Measurements from ENCODE around the gene SRP68. TPM values are rescaled to one million over a fixed set of nuclear protein-coding genes. Genes with fewer than 3 reads are reported as not detected.

SRP68 gene
- total RNA-seq, 1 donor from 2014 or later = 31.7 TPM

- no peak overlapping the region for H3K4me3 Mint-ChIP-seq
- H3K27me3 Mint-ChIP-seq (ENCODE audit: insufficient read depth, low read depth) = peaks cover 5% of the 10 kb centered on the region
- no peak overlapping the region for H3K4me3 ChIP-seq
- no peaks in the 10 kb centered on the region for H3K36me3 Mint-ChIP-seq
- no peaks in the 10 kb centered on the region for H3K27me3 ChIP-seq
- H3K4me1 ChIP-seq = no peaks in the 10 kb centered on the region
- no peak overlapping the region for H3K4me2 ChIP-seq
- DNase-seq (ENCODE audit: low spot score) = no peak
- no peaks in the 10 kb centered on the region for H3F3A ChIP-seq (ENCODE audit: low read depth)
- peak overlapping the region; percentile 45 for H3K9ac ChIP-seq
- H3K79me2 ChIP-seq (ENCODE audit: low read depth) = no peaks in the 10 kb centered on the region
- H2AFZ ChIP-seq (replicated peaks) = no peak overlapping the region
- H3K9me3 Mint-ChIP-seq = no peaks in the 10 kb centered on the region
- peaks cover 9% of the 10 kb centered on the region for H3K4me1 Mint-ChIP-seq
- H3K36me3 ChIP-seq = no peaks in the 10 kb centered on the region
- TF ChIP-seq EZH2phosphoT487 (IDR thresholded peaks at IDR 0.05) = no peak
- no peak for TF ChIP-seq EZH2 (IDR thresholded peaks at IDR 0.05)
- TF ChIP-seq CTCF (IDR thresholded peaks at IDR 0.05) = no peak
- H3K27ac Mint-ChIP-seq = peak overlapping the region; percentile 39
- no peaks in the 10 kb centered on the region for H4K20me1 ChIP-seq (ENCODE audit: low read depth)
- no peak overlapping the region for H3K27ac ChIP-seq
- H3K9me3 ChIP-seq (ENCODE audit: low read depth) = no peaks in the 10 kb centered on the region
Observed at GRCh38 chr17:75996665-75997590, 75.4 kb downstream of the SRP68 start.

DNA sequence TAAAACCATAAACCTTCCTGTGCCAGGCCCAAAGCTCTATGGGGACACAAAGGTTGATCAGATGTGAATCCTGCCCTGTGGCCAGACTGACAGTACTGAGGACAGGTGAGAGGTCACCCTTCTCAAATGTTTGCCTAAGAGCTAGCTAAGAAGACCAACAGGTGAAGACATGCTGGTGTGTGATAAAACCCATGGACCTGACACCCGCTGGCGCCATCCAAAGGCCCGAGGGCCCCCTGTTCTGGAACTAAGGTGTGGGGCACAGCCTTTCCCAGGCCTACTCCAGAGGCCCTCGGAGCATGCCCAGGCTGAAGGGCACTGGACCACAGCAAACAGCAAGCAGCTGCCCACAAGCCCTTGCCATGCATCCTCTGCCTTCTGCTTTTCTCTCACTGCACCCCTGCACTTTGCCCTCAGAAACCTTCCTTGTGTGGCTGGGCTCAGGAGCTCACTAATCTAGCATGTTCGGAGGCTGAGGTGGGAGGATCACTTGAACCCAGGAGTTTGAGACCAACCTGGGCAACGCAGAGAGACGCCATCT is 76.9 kb downstream of the SRP68 start:
- Histone ChIP-seq H4K20me1 (ENCODE audit: low read depth) (no peaks in the 10 kb centered on the region), H3K27me3 (no peaks in the 10 kb centered on the region), H3K9me3 (ENCODE audit: low read depth) (no peaks in the 10 kb centered on the region), H3K4me3 (no peak overlapping the region), H3K79me2 (ENCODE audit: low read depth) (no peaks in the 10 kb centered on the region), H3K9ac (no peak overlapping the region), H3K36me3 (no peaks in the 10 kb centered on the region), H3F3A (ENCODE audit: low read depth) (no peaks in the 10 kb centered on the region), H2AFZ (replicated peaks) (no peak overlapping the region), H3K4me1 (no peaks in the 10 kb centered on the region), H3K4me2 (no peak overlapping the region), H3K27ac (no peak overlapping the region)
- TF ChIP-seq CTCF (IDR thresholded peaks at IDR 0.05) = no peak
- TF ChIP-seq EZH2 (IDR thresholded peaks at IDR 0.05) = no peak
- TF ChIP-seq EZH2phosphoT487 (IDR thresholded peaks at IDR 0.05) = no peak
- H3K4me3 Mint-ChIP-seq = no peak overlapping the region
- H3K27me3 Mint-ChIP-seq (ENCODE audit: insufficient read depth, low read depth) = peaks cover 5% of the 10 kb centered on the region
- H3K4me1 Mint-ChIP-seq = peaks cover 9% of the 10 kb centered on the region
- H3K9me3 Mint-ChIP-seq = no peaks in the 10 kb centered on the region
- H3K36me3 Mint-ChIP-seq = no peaks in the 10 kb centered on the region
- DNase-seq (ENCODE audit: low spot score) = no peak
- H3K27ac Mint-ChIP-seq = no peak overlapping the region

GRCh38 chr17:75994802-75995370 is 77.4 kb downstream of the SRP68 start:
- Histone ChIP-seq H3K9ac (no peak overlapping the region), H3F3A (ENCODE audit: low read depth) (no peaks in the 10 kb centered on the region), H3K9me3 (ENCODE audit: low read depth) (no peaks in the 10 kb centered on the region), H3K4me3 (no peak overlapping the region), H2AFZ (replicated peaks) (no peak overlapping the region), H3K27me3 (no peaks in the 10 kb centered on the region), H4K20me1 (ENCODE audit: low read depth) (no peaks in the 10 kb centered on the region), H3K79me2 (ENCODE audit: low read depth) (no peaks in the 10 kb centered on the region), H3K4me2 (no peak overlapping the region), H3K4me1 (no peaks in the 10 kb centered on the region), H3K36me3 (no peaks in the 10 kb centered on the region), H3K27ac (no peak overlapping the region)
- Mint-ChIP-seq H3K9me3 (no peaks in the 10 kb centered on the region), H3K27ac (peak overlapping the region; percentile 37), H3K36me3 (no peaks in the 10 kb centered on the region), H3K4me1 (peaks cover 9% of the 10 kb centered on the region), H3K27me3 (ENCODE audit: insufficient read depth, low read depth) (peaks cover 5% of the 10 kb centered on the region), H3K4me3 (no peak overlapping the region)
- no peak for DNase-seq (ENCODE audit: low spot score)
- TF ChIP-seq EZH2phosphoT487 (IDR thresholded peaks at IDR 0.05) (no peak), EZH2 (IDR thresholded peaks at IDR 0.05) (no peak), CTCF (IDR thresholded peaks at IDR 0.05) (no peak)

Data from neural progenitor cell (in vitro differentiated cells).